IMR-90 (cell line): ENCODE measurements around the gene F2. TPM values are rescaled to one million over a fixed set of nuclear protein-coding genes. Genes with fewer than 3 reads are reported as not detected.

Experiments
- ATAC-seq: fragments of 200-7000 bp; cut with Tn5 transposase; 2 replicates; pipeline ENCODE4 v1.9.1; 2020; ENCODE audit warnings: low read depth, mild to moderate bottlenecking, moderate library complexity
- BruUV-seq: library from RNA; stranded (reverse); fragments of 400-500 nt; replicated peaks from 2 replicates; lab custom pipeline; 2021; lab: Mats Ljungman, UMichigan
- CTCF ChIA-PET: fragments of 300-600 bp; formaldehyde crosslinking; extraction: SDS; loops from one replicate; lab custom pipeline; 2021; ENCODE audit warnings: antibody characterized with exemption; lab: Yijun Ruan, JAX
- POLR2A ChIA-PET: fragments of 300-600 bp; sonication (Branson Sonifier 250); formaldehyde crosslinking; loops from one replicate; lab custom pipeline; 2022; ENCODE audit warnings: antibody characterized with exemption; ENCODE audit not compliant: unreplicated experiment; lab: Charles Lee
- DNase-seq: peaks from one replicate; pipeline ENCODE4 v3.0.0; 2013
- H2AFZ ChIP-seq: replicated peaks from 2 replicates; pipeline ENCODE3; 2013; ENCODE audit warnings: low read length, mild to moderate bottlenecking; ENCODE audit not compliant: poor library complexity
- H2AK5ac ChIP-seq: 2 replicates; pipeline ENCODE4 v1.6.1; 2013; ENCODE audit warnings: low read depth, low read length, inconsistent platforms
- H2AK9ac ChIP-seq: replicated peaks from 2 replicates; pipeline ENCODE3; 2013; ENCODE audit warnings: mild to moderate bottlenecking, low read depth, low read length, moderate library complexity; ENCODE audit not compliant: poor library complexity
- H2BK120ac ChIP-seq: 2 replicates; pipeline ENCODE4 v1.6.1; 2013; ENCODE audit warnings: low read depth, low read length, inconsistent platforms
- H2BK15ac ChIP-seq: 3 replicates; pipeline ENCODE4 v1.6.1; 2013; ENCODE audit warnings: low read depth, low read length, inconsistent platforms
- H2BK20ac ChIP-seq: 2 replicates; pipeline ENCODE4 v1.6.1; 2013; ENCODE audit warnings: low read depth, mild to moderate bottlenecking, inconsistent platforms, low read length, moderate library complexity
- H2BK5ac ChIP-seq: 2 replicates; pipeline ENCODE4 v1.6.1; 2013; ENCODE audit warnings: mild to moderate bottlenecking, low read depth, low read length, inconsistent platforms; ENCODE audit not compliant: poor library complexity, severe bottlenecking
- H3K14ac ChIP-seq: replicated peaks from 2 replicates; pipeline ENCODE4 v1.6.1; 2013; ENCODE audit warnings: low read depth, low read length, inconsistent platforms
- H3K18ac ChIP-seq: 2 replicates; pipeline ENCODE4 v1.6.1; 2013; ENCODE audit warnings: low read depth, low read length, control low read depth
- H3K23ac ChIP-seq: 2 replicates; pipeline ENCODE4 v1.6.1; 2013; ENCODE audit warnings: low read depth, low read length, inconsistent platforms
- H3K27ac ChIP-seq: 2 replicates; pipeline ENCODE4 v1.5.1; 2013; ENCODE audit warnings: mild to moderate bottlenecking, control low read depth, low read length; ENCODE audit not compliant: insufficient read depth
- H3K27me3 ChIP-seq: 2 replicates; pipeline ENCODE4 v1.6.1; 2013; ENCODE audit warnings: low read length; ENCODE audit not compliant: control insufficient read depth, insufficient read depth
- H3K36me3 ChIP-seq: 2 replicates; pipeline ENCODE4 v1.6.1; 2013; ENCODE audit warnings: low read length, mixed read lengths; ENCODE audit not compliant: control insufficient read depth, insufficient read depth
- H3K4ac ChIP-seq: 2 replicates; pipeline ENCODE4 v1.6.1; 2013; ENCODE audit warnings: low read depth, low read length, inconsistent platforms
- H3K4me1 ChIP-seq: 2 replicates; pipeline ENCODE4 v1.6.1; 2013; ENCODE audit warnings: low read length, mixed read lengths; ENCODE audit not compliant: control insufficient read depth, insufficient read depth
- H3K4me2 ChIP-seq: 2 replicates; pipeline ENCODE4 v1.6.1; 2013; ENCODE audit warnings: low read depth, mild to moderate bottlenecking, control low read depth, low read length, moderate library complexity
- H3K4me3 ChIP-seq: 2 replicates; pipeline ENCODE4 v1.5.1; 2013; ENCODE audit warnings: low read depth, mild to moderate bottlenecking, control low read depth, low read length, moderate library complexity; ENCODE audit not compliant: insufficient read depth
- H3K56ac ChIP-seq: 2 replicates; pipeline ENCODE4 v1.6.1; 2013; ENCODE audit warnings: low read length, inconsistent platforms; ENCODE audit not compliant: insufficient read depth; ENCODE audit errors: extremely low read depth
- H3K79me1 ChIP-seq, 2 experiments: 2 replicates each; pipeline ENCODE4 v1.6.1; 2013; ENCODE audit warnings: low read length in 2 of 2, inconsistent platforms in 1 of 2, low read depth in 1 of 2
- H3K9ac ChIP-seq: 2 replicates; pipeline ENCODE4 v1.6.1; 2013; ENCODE audit warnings: low read depth, low read length, control low read depth
- H3K9me1 ChIP-seq: 2 replicates; pipeline ENCODE4 v1.6.1; 2013; ENCODE audit warnings: low read length, inconsistent platforms; ENCODE audit not compliant: insufficient read depth
- H3K9me3 ChIP-seq: 2 replicates; pipeline ENCODE4 v1.6.1; 2013; ENCODE audit warnings: low read length; ENCODE audit not compliant: control insufficient read depth, insufficient read depth
- H4K20me1 ChIP-seq: 2 replicates; pipeline ENCODE4 v1.6.1; 2013; ENCODE audit warnings: low read length, inconsistent platforms; ENCODE audit not compliant: insufficient read depth
- H4K5ac ChIP-seq: 2 replicates; pipeline ENCODE4 v1.6.1; 2013; ENCODE audit warnings: mild to moderate bottlenecking, low read depth, low read length, control low read depth
- H4K8ac ChIP-seq, 2 experiments: 2 replicates each; pipeline ENCODE4 v1.6.1; 2013; ENCODE audit warnings: low read depth in 2 of 2, low read length in 2 of 2, control low read depth in 1 of 2, inconsistent platforms in 1 of 2
- H4K91ac ChIP-seq: 2 replicates; pipeline ENCODE4 v1.6.1; 2013; ENCODE audit warnings: low read depth, low read length, inconsistent platforms; ENCODE audit not compliant: insufficient read depth
- CEBPB ChIP-seq: IDR thresholded peaks from 2 replicates; pipeline ENCODE4 v1.6.1; 2012; ENCODE audit warnings: low read depth, low read length, improper control_type of control experiment
- CTCF ChIP-seq: conservative IDR thresholded peaks from 2 replicates; pipeline ENCODE4 v1.5.1; 2012; ENCODE audit warnings: mild to moderate bottlenecking, low read depth, low read length, improper control_type of control experiment
- MAZ ChIP-seq: IDR thresholded peaks from 2 replicates; pipeline ENCODE4 v1.6.1; 2012; ENCODE audit warnings: low read depth, mild to moderate bottlenecking, low read length, improper control_type of control experiment, moderate library complexity, borderline replicate concordance
- RFX5 ChIP-seq: IDR thresholded peaks from 2 replicates; pipeline ENCODE4 v1.8.0; 2012; ENCODE audit warnings: low read depth, mild to moderate bottlenecking, low read length, moderate library complexity
- SMC3 ChIP-seq: fragments of 150-350 bp; IDR thresholded peaks from 2 replicates; pipeline ENCODE4 v1.6.1; 2016; ENCODE audit warnings: low read depth, mild to moderate bottlenecking, antibody characterized with exemption, low read length, moderate library complexity
- WGBS, 2 experiments: methylation state at CpG; one replicate each; pipeline versions ENCODE4 v1.1.5 to v1.1.7; 2013; ENCODE audit warnings: missing lambda C conversion rate in 2 of 2; ENCODE audit not compliant: insufficient read length in 1 of 2; ENCODE audit errors: extremely low coverage in 2 of 2; 5-methylcytosine and 5-hydroxymethylcytosine counted together
- dilution Hi-C: fragments of 300-500 bp; cut with HindIII; formaldehyde crosslinking; loops from one replicate; pipeline ENCODE4 v1.14.3; 2018; ENCODE audit warnings: low sequenced_read_pairs; ENCODE audit not compliant: unreplicated experiment
- in situ Hi-C: fragments of 300-500 bp; cut with MboI; formaldehyde crosslinking; loops from 3 replicates; pipeline ENCODE4 v1.14.3; 2019; ENCODE audit warnings: low sequenced_read_pairs, inconsistent platforms, mixed read lengths
- intact Hi-C: fragments of 100-400 bp; cut with micrococcal nuclease; formaldehyde crosslinking; loops from 2 replicates; pipeline ENCODE4 v1.10.0; 2022
- polyA plus RNA-seq, 3 experiments: library from polyadenylated mRNA; depleted of rRNA; stranded (reverse); fragments of >200 nt; gene quantifications; 2 replicates each; pipeline ENCODE4 v1.2.3, GENCODE V29; 2012; ENCODE audit warnings: low replicate concordance in 1 of 3
- total RNA-seq: library from RNA; depleted of rRNA; stranded (reverse); fragments of >200 nt; gene quantifications from 2 replicates; pipeline ENCODE4 v1.2.3, GENCODE V29; 2012

The F2 gene
- total and polyA plus RNA-seq, 2 of the 4 experiments (the other 2 are of a cell fraction), result not detected

GRCh38 chr11:46760429-46761128 lies 41.6 kb downstream of the F2 start:
- ATAC-seq (no peak), DNase-seq (no peak)
- dilution Hi-C loops, result no loop called here
- no peak overlapping the region for H4K91ac ChIP-seq
- no peak overlapping the region for H2AFZ ChIP-seq
- H4K8ac ChIP-seq, result no peak overlapping the region
- no peak overlapping the region for H3K4ac ChIP-seq
- ChIA-PET POLR2A (no interaction called here), CTCF (no interaction called here)
- H4K5ac ChIP-seq, result no peak overlapping the region
- H2AK5ac ChIP-seq, result no peak overlapping the region
- no peak overlapping the region for H3K4me3 ChIP-seq
- H3K9me3 ChIP-seq, result no peaks in the 10 kb centered on the region
- no peak overlapping the region for H3K27ac ChIP-seq
- no peak overlapping the region for H2BK15ac ChIP-seq
- no peak overlapping the region for H3K18ac ChIP-seq
- intact Hi-C loops, result no loop called here
- no peak overlapping the region for H3K14ac ChIP-seq
- H3K9me1 ChIP-seq, result no peaks in the 10 kb centered on the region
- in situ Hi-C loops, result no loop called here
- 100% methylated on average over 1 of the region's 6 CpGs; no CpG with 5 or more reads in 1 of the 2 experiments for WGBS, 2 experiments
- no peak overlapping the region for H3K9ac ChIP-seq
- no peak overlapping the region for H2BK5ac ChIP-seq
- H2AK9ac ChIP-seq, result no peak overlapping the region
- peaks cover 5 to 13% of the 10 kb centered on the region in 2 experiments; a peak in 2 of 4 replicates for H3K79me1 ChIP-seq
- no peaks in the 10 kb centered on the region for H3K27me3 ChIP-seq
- peaks cover 38% of the 10 kb centered on the region for H3K36me3 ChIP-seq
- TF ChIP-seq CTCF (no peak), CEBPB (peak; percentile 56), MAZ (no peak), SMC3 (no peak), RFX5 (no peak)
- H3K23ac ChIP-seq, result no peak overlapping the region
- no peak overlapping the region for H3K56ac ChIP-seq
- no peak overlapping the region for H2BK120ac ChIP-seq
- H2BK20ac ChIP-seq, result no peak overlapping the region
- H4K20me1 ChIP-seq, result no peaks in the 10 kb centered on the region
- no TSS peak for BruUV-seq
- no peaks in the 10 kb centered on the region for H3K4me1 ChIP-seq
- H3K4me2 ChIP-seq, result no peak overlapping the region
